Endothelial cell of umbilical vein (primary cell): ENCODE results near the gene ARGLU1. TPM values are rescaled to one million over a fixed set of nuclear protein-coding genes. Genes with fewer than 3 reads are reported as not detected.

Source experiments
- BruUV-seq: library from RNA; stranded (reverse); fragments of 400-500 nt; replicated peaks from 2 replicates; lab custom pipeline; 2021; lab: Mats Ljungman, UMichigan
- CTCF ChIA-PET: fragments of 300-600, 350-600 bp; sonication (Branson Sonifier 250); formaldehyde crosslinking; loops from one replicate; lab custom pipeline; 2021; ENCODE audit warnings: antibody characterized with exemption, inconsistent platforms; lab: Charles Lee
- POLR2A ChIA-PET: fragments of 300-600, 350-600 bp; sonication (Branson Sonifier 250); formaldehyde crosslinking; loops from one replicate; lab custom pipeline; 2021; ENCODE audit warnings: antibody characterized with exemption, inconsistent platforms; lab: Charles Lee
- DNase-seq: peaks from one replicate; pipeline ENCODE4 v3.0.0-alpha.2; 2011; ENCODE audit warnings: low read depth, low spot score
- FAIRE-seq: peaks from 2 replicates; lab custom pipeline; 2011; peaks lifted over from hg19 to GRCh38; lab: Jason Lieb, UNC
- H2AFZ ChIP-seq: 2 replicates; pipeline ENCODE4 v1.6.0; 2012; ENCODE audit warnings: low read depth, low read length, control low read depth, inconsistent platforms
- H3K27ac ChIP-seq: 2 replicates; pipeline ENCODE4 v1.5.1; 2011; ENCODE audit warnings: low read depth, mild to moderate bottlenecking, control low read depth, low read length, moderate library complexity; ENCODE audit not compliant: insufficient read depth
- H3K27me3 ChIP-seq, 2 experiments: 2 replicates each; pipeline versions ENCODE4 v1.6.0 to v1.6.1; 2011; ENCODE audit warnings: low read length in 2 of 2, mixed read lengths in 1 of 2; ENCODE audit not compliant: control insufficient read depth in 2 of 2, insufficient read depth in 2 of 2
- H3K36me3 ChIP-seq, 2 experiments: 2 replicates in 1 of 2; 3 replicates in 1 of 2; pipeline ENCODE4 v1.5.1; 2011; ENCODE audit warnings: low read length in 2 of 2, mild to moderate bottlenecking in 1 of 2, moderate library complexity in 1 of 2; ENCODE audit not compliant: control insufficient read depth in 2 of 2, insufficient read depth in 2 of 2; ENCODE audit errors: extremely low read depth in 1 of 2
- H3K4me1 ChIP-seq: 3 replicates; pipeline ENCODE4 v1.5.1; 2011; ENCODE audit warnings: mild to moderate bottlenecking, low read length; ENCODE audit not compliant: control insufficient read depth, insufficient read depth; ENCODE audit errors: extremely low read depth
- H3K4me2 ChIP-seq: 2 replicates; pipeline ENCODE4 v1.6.1; 2011; ENCODE audit warnings: low read length, control low read depth, mixed read lengths; ENCODE audit not compliant: insufficient read depth
- H3K4me3 ChIP-seq, 3 experiments: fragments of 200-600 bp in 1 of 3; sonication (generic), shearing (Covaris generic) in 1 of 3; replicated peaks in 1 of 3; 2 replicates each; pipeline ENCODE4 v1.5.1; 2011 to 2016; ENCODE audit warnings: control low read depth in 3 of 3, low read length in 3 of 3, mild to moderate bottlenecking in 2 of 3, inconsistent platforms in 1 of 3, low read depth in 1 of 3, moderate library complexity in 1 of 3; ENCODE audit not compliant: insufficient read depth in 1 of 3
- H3K79me2 ChIP-seq: 2 replicates; pipeline ENCODE4 v1.6.0; 2012; ENCODE audit warnings: low read length, inconsistent platforms; ENCODE audit not compliant: control insufficient read depth, insufficient read depth
- H3K9ac ChIP-seq: replicated peaks from 2 replicates; pipeline ENCODE3; 2011; ENCODE audit warnings: low read length, control low read depth; ENCODE audit not compliant: insufficient read depth; ENCODE audit errors: extremely low read depth
- H3K9me1 ChIP-seq: replicated peaks from 3 replicates; pipeline ENCODE4 v1.6.0; 2011; ENCODE audit warnings: mild to moderate bottlenecking, low read length; ENCODE audit not compliant: control insufficient read depth, insufficient read depth; ENCODE audit errors: extremely low read depth
- H3K9me3 ChIP-seq: replicated peaks from 2 replicates; pipeline ENCODE4 v1.5.1; 2012; ENCODE audit warnings: low read length, inconsistent platforms; ENCODE audit not compliant: control insufficient read depth, insufficient read depth
- H4K20me1 ChIP-seq: replicated peaks from 2 replicates; pipeline ENCODE3; 2011; ENCODE audit warnings: mild to moderate bottlenecking, low read length; ENCODE audit not compliant: control insufficient read depth, insufficient read depth; ENCODE audit errors: extremely low read depth
- CTCF ChIP-seq, 2 donors: IDR thresholded peaks; 1 replicate in 1 of 2; 2 replicates in 1 of 2; pipeline ENCODE4 v1.5.1; 2011; ENCODE audit warnings: low read length in 2 of 2, mild to moderate bottlenecking in 2 of 2, moderate library complexity in 2 of 2, control low read depth in 1 of 2, inconsistent platforms in 1 of 2, low read depth in 1 of 2; ENCODE audit not compliant: insufficient read depth in 1 of 2; ENCODE audit errors: extremely low read depth in 1 of 2
- GATA2 ChIP-seq: IDR thresholded peaks from 2 replicates; pipeline ENCODE4 v1.7.0; 2011; ENCODE audit warnings: low read depth, mild to moderate bottlenecking, moderate library complexity, mixed read lengths, low read length; ENCODE audit not compliant: insufficient read length, insufficient read depth
- POLR2A ChIP-seq: IDR thresholded peaks from 2 replicates; pipeline ENCODE4 v1.6.1; 2012; ENCODE audit warnings: low read depth, mild to moderate bottlenecking, control low read depth, low read length
- dilution Hi-C: fragments of 300-500 bp; cut with MboI; formaldehyde crosslinking; loops from one replicate; pipeline ENCODE4 v1.15.0; 2019; ENCODE audit warnings: low sequenced_read_pairs; ENCODE audit not compliant: extremely low pct_ligation_motif_present
- intact Hi-C: fragments of 100-400 bp; cut with micrococcal nuclease; formaldehyde crosslinking; loops from one replicate; pipeline ENCODE4 v1.10.0; 2022
- polyA plus RNA-seq, 4 experiments: library from polyadenylated mRNA; depleted of rRNA in 3 of 4; stranded (reverse) in 3 of 4; unstranded in 1 of 4; fragments of >200 nt; gene quantifications; 2 replicates each; pipeline versions ENCODE4 v1.2.1 to v1.2.3, GENCODE V29; 2011 to 2012; ENCODE audit warnings: missing spikeins in 1 of 4
- total RNA-seq: library from RNA; stranded (reverse); gene quantifications from 2 replicates; pipeline ENCODE4 v1.2.3, GENCODE V29; 2021

ARGLU1 gene
- total and polyA plus RNA-seq, 2 donors (not counting 3 experiments of a cell fraction or from before 2014, with no cell fraction given) = 44.4 to 111 TPM

- dilution Hi-C loops = no loop called here
- Histone ChIP-seq H4K20me1 (no peaks in the 10 kb centered on the region), H3K4me3 (no peak overlapping the region), H3K9me3 (no peaks in the 10 kb centered on the region), H2AFZ (no peak overlapping the region), H3K9me1 (no peaks in the 10 kb centered on the region), H3K4me1 (no peaks in the 10 kb centered on the region), H3K27me3 (peaks cover 0 to 3% of the 10 kb centered on the region in 2 experiments), H3K79me2 (no peaks in the 10 kb centered on the region), H3K36me3 (no peaks in the 10 kb centered on the region), H3K27ac (no peak overlapping the region), H3K4me2 (no peak overlapping the region), H3K9ac (no peak overlapping the region)
- intact Hi-C loops = no loop called here
- peak; percentile 68 for DNase-seq
- peak; percentile 56 for FAIRE-seq
- TF ChIP-seq GATA2 (no peak), POLR2A (no peak), CTCF (IDR thresholded peaks at IDR 0.05; ENCODE audit: extremely low read depth in 1 of 2, insufficient read depth in 1 of 2, low read depth in 1 of 2, low read length in 2 of 2) (no peak)
- ChIA-PET CTCF (interaction anchor here (0.7 to 1.1 kb wide), 3 partner anchors 9 to 521 kb away, joined by 3 to 7 read pairs (median 3); no protein-coding TSS in a partner anchor), POLR2A (interaction anchor here (0.6 to 0.8 kb wide), 2 partner anchors 64 to 496 kb away, joined by 3 to 5 read pairs; partner anchors contain the start of gene EFNB2)
- no TSS peak for BruUV-seq
These were observed 32.2 kb upstream of the ARGLU1 start for GRCh38 chr13:106599875-106600797.
